NCI-H748 (cell line): ENCODE measurements around the gene TMEM167B.
"Not testable (repeated sequence)": the region's sequence is repeated elsewhere in the genome, so short reads cannot be mapped to it uniquely, and the experiment has no call there.

Experiments
- DNase-seq: peaks from one replicate; lab custom pipeline; 2025; ENCODE audit not compliant: unreplicated experiment; lab: John Stamatoyannopoulos, UW

The TMEM167B gene

DNA sequence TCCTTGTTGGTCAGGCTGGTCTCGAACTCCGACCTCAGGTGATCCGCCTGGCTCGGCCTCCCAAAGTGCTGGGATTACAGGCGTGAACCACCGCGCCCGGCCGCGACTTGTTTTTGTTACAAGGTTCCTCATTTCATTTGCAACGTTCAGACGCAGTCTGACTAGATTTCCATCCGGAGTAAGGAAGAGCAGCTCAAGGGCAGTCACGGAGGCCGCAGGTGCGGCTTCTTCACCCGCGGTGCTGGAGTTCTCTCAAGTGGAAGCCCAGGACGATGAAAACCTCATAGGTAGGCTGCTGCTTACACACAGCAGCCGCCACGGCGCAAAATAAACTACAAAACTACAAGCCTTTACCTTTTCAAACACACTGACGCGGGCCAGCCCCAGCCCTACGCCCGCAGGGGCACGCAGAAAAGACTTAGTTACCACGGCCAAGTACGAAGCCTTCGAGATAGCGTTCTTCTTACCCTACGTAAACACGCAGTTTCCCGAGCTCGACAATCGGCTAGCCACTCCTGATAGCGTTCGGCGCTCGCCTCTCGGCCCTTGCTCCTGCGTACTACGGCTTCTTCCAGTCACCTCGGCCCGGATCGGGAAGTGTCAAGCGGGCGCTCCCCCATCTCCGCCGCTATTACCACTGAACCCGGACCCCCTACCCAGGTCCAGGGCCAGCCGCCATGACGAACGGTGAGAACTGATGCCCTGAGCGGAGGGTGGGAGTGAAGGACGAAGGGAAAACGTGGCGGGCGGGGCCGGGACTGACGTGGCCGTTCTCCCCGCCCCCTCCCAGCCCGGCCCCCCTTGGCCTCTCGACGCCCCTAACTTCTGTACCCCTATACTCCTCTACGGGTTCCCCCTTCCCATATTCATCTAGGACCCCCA, at the start of gene TMEM167B:
Gene TMEM167B, plus strand, starts transcription at position 569 of the 882 bp plus-strand sequence. Its CDS starts 109 bp downstream, at position 678.
- DNase-seq = peak; percentile 94

DNA sequence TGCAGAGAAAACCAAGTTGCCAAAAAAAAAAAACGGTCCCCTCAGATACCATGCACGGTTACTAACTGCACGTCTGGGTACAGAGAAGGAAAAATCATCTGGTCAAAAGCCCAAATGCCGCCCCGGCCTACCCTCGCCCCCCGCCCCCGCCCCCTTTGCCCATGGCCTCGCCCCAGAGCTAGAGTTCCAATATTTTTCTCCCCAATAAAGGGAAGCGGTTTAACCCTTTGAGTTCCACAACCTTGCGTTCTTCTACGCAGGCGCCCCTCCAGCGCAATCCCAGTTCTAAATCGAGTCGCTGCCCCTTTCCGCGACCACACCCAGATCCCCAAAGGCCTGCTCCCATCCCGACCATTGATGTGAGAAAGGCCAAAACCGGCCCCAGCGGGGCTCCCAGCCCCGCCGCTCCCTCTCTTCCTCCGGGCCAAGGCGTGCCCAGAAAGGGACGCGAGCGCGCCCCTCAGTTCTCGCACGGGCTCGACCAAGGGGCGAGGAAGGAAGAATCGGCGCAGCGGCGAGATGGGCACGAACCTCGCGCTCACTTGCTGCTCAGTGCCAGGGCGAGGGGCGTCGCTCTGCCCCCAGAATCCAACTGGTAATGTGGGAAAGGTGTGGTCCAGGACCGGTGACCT, 49.5 kb upstream of the TMEM167B start:
- peak; percentile 71 for DNase-seq

- peak; percentile 98 for DNase-seq
Measured at GRCh38 chr1:109041621-109042468, 48.7 kb upstream of the TMEM167B start, which contains the start of gene WDR47. Gene WDR47, minus strand, starts transcription at chr1:109042102. Its CDS starts 18,590 bp downstream, at chr1:109023512.

GRCh38 chr1:109045595-109045994, 45.0 kb upstream of the TMEM167B start:
- no peak for DNase-seq

- no peak for DNase-seq
Measured at GRCh38 chr1:109046671-109047070, 43.9 kb upstream of the TMEM167B start.

- no peak for DNase-seq
Measured at GRCh38 chr1:109047339-109047738, 43.2 kb upstream of the TMEM167B start.

GRCh38 chr1:109048335-109048734, 42.2 kb upstream of the TMEM167B start:
- no peak for DNase-seq

DNA sequence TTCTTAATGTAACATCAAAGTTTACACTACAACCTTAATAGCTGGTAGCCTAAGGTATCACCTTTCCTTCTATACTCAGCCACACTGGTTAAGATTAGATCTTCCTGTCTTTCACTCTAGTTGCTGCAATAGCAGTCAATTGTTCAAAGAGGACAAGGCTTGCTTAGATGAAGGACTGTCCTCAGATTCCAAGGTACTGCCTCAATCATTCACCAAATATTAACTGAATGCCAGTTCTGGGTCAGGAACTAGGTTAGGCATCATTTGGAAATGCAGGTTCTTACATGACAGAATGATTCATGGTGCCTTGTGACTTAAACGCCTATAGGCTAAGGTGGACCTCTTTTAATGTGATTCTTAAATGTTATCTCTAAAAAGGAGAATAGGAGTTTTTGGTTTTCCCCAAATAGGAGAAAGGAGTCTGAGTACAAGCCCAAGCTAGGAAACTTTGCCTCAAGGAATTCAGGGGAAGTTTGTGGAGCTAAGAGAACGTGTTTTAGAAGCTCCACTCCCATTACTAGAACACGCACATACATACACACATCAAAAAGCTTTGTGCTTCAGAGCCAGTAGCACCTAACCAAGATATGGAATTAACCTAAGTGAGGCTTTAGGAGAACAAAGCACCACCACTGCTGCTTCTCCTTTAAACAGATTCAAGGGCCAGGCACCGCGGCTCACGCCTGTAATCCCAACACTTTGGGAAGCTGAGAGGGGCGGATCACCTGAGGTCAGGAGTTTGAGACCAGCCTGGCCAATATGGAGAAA, 40.2 kb upstream of the TMEM167B start:
- no peak for DNase-seq

GRCh38 chr1:109052145-109052544, 38.4 kb upstream of the TMEM167B start:
- DNase-seq = not testable (repeated sequence)

DNA sequence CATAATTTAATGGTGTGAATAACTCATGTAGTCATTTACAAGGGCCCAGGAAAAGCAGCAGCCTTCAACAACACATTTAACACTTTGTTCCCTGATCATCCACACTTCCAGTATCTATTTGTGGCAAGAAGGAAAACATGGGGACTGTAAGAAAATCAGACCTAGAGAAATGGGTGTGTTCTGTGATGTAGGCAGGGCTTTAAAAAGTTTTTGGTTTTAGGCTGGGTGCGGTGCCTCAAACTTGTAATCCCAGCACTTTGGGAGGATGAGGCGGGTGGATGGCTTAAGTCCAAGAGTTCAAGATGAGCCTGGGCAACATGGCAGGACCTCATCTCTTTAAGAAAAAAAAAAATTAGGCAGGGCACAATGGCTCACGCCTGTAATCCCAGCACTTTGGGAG, 34.5 kb upstream of the TMEM167B start:
- DNase-seq = no peak

DNA sequence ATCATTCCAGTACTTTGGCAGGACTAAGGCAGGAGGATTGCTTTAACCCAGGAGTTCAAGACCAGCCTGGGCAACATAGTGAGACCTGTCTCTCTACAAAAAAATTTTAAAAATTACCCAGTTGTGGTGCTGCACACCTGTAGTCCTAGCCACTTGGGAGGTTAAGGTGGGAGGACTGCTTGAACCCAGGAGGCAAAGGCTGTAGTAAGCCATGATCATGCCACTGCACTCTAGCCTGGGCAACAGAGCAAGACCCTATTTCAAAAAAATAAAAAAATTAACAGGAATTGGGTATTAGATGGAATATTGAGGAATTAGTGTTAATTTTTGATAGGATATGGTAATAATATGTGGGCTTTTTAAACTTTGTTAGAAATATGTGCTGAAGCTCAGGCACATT, 31.5 kb upstream of the TMEM167B start:
- DNase-seq = no peak

DNA sequence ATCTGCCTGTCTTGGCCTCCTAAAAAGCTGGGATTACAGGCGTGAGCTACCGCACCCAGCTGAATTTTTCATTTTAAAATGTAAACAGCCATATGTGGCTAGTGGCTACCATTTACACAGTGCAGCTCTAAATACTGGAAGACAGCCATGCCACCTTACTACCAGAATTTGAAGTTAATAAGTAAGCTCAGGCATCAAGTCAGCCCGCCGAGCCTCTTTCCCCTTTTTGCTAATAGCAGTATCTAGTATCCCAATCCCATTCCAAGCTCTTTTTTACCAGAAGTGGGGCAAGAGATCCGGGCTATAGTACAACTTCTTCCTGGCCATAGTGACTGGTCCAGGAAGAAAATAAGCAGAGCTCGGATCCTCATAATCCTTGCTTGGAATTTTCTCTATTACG, 29.9 kb upstream of the TMEM167B start:
- DNase-seq = no peak

GRCh38 chr1:109061183-109061582, 29.4 kb upstream of the TMEM167B start:
- no peak for DNase-seq

DNA sequence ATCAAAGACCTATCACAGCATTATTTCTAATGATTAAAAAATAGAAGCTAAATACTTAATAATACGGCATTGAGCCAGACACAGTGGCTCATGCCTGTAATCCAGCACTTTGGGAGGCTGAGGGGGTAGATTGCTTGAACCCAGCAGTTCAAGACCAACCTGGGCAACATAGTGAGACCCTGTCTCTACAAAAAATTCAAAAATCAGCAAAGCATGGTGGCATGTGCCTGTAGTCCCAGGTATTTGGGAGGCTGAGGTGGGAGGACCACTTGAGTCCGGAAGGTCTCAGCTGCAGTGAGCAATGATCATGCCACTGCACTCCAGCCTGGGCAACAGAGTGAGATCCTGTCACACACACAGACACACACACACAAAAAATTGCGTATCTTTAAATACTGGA, 25.4 kb upstream of the TMEM167B start:
- DNase-seq = no peak

DNA sequence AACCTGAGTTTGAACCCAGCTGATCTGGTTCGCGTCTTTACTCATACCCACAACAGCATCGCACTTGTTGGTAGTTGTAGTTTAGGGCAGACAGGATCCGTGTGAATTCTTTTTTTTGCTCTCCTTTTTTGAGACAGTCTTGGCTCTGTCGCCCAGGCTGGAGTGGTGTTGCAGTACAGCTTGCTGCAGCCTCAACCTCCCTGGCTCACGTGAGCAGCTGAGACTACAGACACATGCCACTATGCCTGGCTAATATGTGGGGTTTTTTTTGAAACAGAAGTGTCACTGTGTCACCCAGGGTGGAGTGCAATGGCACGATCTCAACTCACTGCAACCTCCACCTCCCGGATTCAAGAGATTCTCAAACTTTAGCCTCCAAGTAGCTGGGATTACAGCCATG, 22.7 kb upstream of the TMEM167B start:
- DNase-seq = no peak

- DNase-seq = no peak
Measured at GRCh38 chr1:109069294-109069693, 21.3 kb upstream of the TMEM167B start.

DNA sequence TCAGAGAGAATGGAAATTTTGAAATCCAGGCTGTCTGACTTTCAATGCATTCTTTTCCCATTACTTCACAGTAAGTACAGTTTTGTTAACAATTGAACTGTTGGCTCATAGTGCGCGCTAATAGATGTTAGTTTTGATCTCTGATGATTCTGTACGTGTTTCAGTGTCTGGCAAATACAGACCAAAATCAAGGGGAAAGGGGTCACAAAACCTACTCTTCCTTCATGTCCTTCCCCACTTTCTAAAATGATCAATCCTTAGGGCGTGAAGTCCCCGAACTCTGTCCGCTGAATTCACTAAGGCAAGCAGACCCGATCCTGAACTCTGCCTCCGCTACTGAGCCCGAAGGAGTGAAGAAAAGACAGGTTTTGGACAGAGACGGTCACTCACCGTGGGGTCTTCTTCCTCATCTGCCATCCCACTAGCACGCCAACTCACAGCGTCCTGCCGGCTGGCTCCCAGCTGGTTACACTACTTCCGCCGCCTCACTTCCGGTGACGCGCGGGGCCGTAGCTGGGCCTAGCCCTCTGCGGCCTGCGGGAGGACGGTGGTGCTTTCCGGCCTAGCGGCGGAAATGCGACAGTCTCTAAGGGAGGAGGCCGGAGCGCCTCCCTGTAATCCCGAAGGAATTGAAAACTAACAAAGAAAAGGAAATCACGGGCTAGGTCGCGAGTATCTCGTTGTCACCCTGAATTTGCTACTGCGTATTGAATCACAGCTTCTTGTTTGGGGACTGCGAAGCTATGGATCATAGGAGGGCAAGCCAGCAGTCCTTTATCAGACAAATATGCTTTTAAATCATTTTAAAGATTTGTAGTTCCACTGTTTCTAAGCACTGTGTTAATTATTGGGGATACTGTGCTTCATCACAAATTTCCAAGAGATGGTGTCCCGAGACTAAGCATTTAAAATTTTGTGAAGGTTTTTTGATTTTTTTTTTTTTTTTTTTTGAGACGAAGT, 14.8 kb upstream of the TMEM167B start, which contains the start of gene TAF13:
Gene TAF13, minus strand, starts transcription at position 473 of the 960 bp plus-strand sequence. Its CDS starts 56 bp downstream, at position 417.
- DNase-seq = peak; percentile 96

GRCh38 chr1:109078317-109078716, 12.2 kb upstream of the TMEM167B start:
- no peak for DNase-seq

DNA sequence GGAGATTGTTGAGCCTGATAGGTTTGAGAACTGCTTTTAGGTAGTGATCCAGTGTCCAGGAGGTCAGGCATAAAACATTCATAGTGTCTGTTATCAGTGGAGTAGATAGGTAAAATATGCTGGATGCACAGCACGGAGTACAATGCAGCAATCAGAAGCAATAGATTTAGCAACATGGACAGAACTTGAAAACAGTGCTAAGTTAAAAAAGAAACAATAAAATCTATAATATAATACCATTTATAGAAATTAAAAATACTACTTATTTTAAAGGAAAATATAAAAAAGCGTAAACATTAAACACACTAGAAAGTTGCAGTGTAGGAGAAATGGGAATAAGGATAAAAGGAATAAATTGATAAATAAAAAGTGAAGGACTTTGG, 11.3 kb upstream of the TMEM167B start:
- no peak for DNase-seq
